Inflammatory macrophage treated with lipopolysaccharide for 1 hour (primary cell): ENCODE data around the gene UNC13D.
A peak's percentile ranks its signal among the peaks of the same experiment; 100 is the strongest.
"Not testable (repeated sequence)": the region's sequence is repeated elsewhere in the genome, so short reads cannot be mapped to it uniquely, and the experiment has no call there.

ENCODE experiments used
- DNase-seq, 2 donors: peaks; one replicate each; pipeline ENCODE4 v3.0.0-alpha.2; 2020 to 2022

UNC13D gene

GRCh38 chr17:75791254-75791653 lies 53.0 kb downstream of the UNC13D start:
- no peak for DNase-seq

- peak; percentile 82 to 92 for DNase-seq
Measured at GRCh38 chr17:75785016-75785890, 59.0 kb downstream of the UNC13D start.

DNA sequence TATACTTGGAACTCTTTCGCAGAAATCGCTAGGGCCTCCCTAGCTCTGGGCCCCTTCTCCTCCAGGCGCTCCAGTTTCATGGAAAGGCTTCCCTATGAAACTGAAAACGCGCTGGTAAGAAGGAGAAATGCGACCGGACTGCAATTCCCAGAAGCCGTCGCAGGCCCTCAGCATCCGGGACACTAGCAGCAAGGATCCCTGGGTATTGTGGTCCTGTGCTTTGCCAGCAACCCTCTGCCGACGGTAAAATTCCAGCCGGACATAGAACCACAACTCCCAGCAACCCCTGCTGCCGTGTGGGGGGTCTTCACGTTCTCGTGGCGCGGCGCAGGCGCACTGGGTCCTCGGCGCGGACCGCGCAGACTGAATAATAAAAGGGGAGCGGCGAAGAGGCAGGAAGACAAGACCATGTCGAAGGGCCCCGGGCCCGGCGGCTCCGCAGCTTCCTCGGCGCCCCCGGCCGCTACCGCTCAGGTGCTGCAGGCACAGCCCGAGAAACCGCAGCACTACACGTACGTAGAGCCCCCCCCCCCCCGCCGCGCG lies 59.7 kb downstream of the UNC13D start, which contains the start of gene UNK:
UNK (plus strand) TSS at position 334 of the 543 bp plus-strand sequence; CDS start at position 409, 75 bp downstream.
- DNase-seq = peak; percentile 98 to 99

- DNase-seq = no peak
Measured at GRCh38 chr17:75783803-75784472, 60.3 kb downstream of the UNC13D start.

- peak; percentile 92 to 96 for DNase-seq
Measured at GRCh38 chr17:75783069-75783783, 61.0 kb downstream of the UNC13D start.

DNA sequence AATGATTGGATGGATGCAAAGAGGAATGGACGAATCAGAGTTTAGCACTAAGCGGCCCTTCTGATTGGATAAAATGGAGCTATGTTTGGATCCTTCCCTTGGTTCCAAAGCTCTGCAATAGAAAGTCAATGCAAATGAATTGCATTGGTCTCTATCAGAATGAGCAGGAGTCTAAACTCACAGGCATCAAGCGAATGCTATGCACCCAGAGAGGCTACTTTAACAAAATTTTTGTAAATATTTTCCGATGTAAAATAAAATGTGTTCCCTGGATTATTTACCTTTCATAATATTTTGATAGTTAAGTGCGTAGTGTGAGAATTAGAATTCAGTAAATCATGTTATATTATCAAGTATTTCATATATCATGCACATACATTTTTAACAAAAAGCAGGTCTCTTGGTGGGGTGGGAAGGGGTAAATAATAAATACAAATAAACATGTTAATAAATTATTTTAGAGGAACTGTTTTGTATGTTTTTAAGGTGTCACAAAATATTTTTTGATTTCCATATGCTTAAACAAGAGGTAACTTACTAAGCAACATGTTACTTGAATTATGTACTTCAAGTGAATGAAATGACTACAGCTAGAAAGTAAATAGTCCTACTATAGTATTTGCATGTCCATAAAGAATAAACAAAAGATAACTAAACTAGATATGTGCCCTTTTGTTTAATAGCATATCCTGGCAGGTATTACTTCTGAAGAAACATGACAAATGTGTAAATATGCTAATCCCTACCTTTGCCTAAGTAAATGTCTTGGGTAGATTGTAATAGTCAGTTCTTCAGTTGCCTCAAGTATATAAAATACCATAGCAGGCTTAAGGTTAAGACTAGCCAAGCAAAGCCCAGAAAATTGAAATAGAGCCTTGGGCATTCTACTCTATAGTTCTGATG lies 64.0 kb downstream of the UNC13D start:
- no peak for DNase-seq

DNA sequence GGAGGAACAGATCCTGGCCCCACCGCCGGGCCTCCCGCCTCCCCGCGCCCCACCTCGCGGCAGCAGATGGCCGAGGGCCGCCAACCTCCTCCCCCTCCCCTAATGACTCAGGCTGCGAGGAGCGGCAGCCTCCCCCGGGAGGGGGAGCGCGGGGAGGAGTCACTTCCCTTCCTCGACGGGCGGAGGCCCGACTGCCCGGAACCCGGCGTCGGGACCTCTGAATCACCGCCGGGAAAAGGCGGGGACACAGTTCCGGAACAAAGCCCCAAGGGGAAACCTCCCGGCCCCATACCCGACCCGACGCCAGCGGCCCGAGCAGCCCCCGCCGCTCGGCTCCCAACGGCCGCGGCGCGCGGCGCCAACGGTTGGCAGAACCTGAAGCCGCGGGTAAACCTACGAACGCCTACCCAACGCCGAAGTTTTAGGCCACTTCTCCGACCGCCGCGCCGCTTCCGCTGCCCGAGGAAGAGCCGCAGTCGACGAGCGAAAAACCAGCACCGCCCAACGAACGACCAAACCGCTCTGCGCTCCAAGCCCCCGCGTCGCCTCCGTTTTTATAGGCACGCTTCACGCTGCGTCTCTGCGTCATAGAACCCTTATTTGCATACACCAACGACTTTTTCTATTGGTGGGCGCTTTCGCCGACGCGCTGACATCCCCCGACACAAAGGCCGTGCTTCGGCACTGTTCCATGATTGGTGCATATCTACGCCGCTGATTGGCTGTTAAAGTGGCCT lies 64.8 kb downstream of the UNC13D start:
- peak; percentile 99 to 100 for DNase-seq

DNA sequence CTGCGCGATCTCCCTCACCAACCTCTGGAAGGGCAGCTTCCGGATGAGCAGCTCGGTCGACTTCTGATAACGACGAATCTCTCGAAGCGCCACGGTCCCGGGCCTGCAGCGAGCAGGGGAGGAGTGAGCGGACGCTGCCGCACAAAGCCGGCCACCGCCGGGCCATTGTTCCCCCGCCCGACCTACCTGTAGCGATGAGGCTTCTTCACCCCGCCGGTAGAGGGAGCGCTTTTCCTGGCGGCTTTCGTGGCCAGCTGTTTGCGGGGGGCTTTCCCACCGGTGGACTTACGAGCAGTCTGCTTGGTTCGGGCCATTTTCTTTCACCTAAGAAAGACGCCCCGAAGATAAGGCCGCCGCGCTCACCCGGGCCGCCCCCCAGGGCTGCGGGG lies 65.3 kb downstream of the UNC13D start:
- DNase-seq = peak in 1 of 2 donors; percentile 51

GRCh38 chr17:75778066-75778860 lies 65.9 kb downstream of the UNC13D start:
- not testable (repeated sequence) for DNase-seq

DNA sequence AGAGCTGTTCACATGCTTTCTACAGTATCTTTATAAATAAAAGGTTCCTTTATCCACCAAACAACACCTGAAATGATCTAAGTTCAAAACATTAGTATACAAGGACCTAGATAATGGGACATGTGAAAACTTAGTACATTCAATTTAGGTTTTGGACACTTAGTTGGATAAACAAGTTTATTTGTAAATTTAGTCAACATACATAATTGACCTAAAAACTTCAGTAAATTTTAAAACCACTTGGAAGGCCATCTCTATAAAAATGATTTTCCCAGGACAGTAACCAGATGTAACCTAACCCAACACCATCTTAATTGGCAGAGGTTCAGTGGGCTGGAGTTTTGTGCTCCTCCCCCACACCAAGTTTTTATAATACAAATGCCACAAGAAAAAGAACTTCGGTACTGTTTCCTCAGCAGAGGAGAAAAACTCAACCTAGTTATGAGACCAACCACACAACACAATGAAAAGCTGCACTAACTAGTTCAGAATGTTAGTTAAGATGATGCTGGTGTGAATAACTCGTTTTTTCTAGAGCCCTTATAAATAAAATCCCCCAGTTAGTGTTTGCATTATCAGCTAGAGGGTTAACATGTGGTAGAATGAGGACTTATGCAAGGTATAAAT lies 66.8 kb downstream of the UNC13D start:
- DNase-seq = no peak
